Loucy (cell line): ENCODE measurements around the gene PAN3.

ENCODE experiments used
- H2AFZ ChIP-seq: fragments of 200-600 bp; sonication (generic); 2 replicates; pipeline ENCODE4 v1.6.0; 2016; ENCODE audit warnings: antibody characterized with exemption, mild to moderate bottlenecking, low read length, moderate library complexity
- H3F3A ChIP-seq: fragments of 200-600 bp; 2 replicates; pipeline ENCODE4 v1.6.0; 2016; ENCODE audit warnings: antibody characterized with exemption, low read depth, mild to moderate bottlenecking
- H3K27me3 ChIP-seq: fragments of 200-600 bp; sonication (generic); 2 replicates; pipeline ENCODE4 v1.6.1; 2014; ENCODE audit warnings: low read length, mild to moderate bottlenecking; ENCODE audit not compliant: insufficient read depth, poor library complexity, severe bottlenecking
- H3K36me3 ChIP-seq: fragments of 200-600 bp; sonication (generic); 2 replicates; pipeline ENCODE4 v1.6.1; 2016; ENCODE audit warnings: low read length; ENCODE audit not compliant: insufficient read depth
- H3K4me1 ChIP-seq: fragments of 200-600 bp; sonication (generic); 2 replicates; pipeline ENCODE4 v1.5.1; 2014; ENCODE audit warnings: low read length, mild to moderate bottlenecking; ENCODE audit not compliant: insufficient read depth, poor library complexity, severe bottlenecking
- H3K4me2 ChIP-seq: fragments of 200-600 bp; sonication (generic); 2 replicates; pipeline ENCODE4 v1.6.0; 2014; ENCODE audit warnings: antibody characterized with exemption, low read length, low read depth, mild to moderate bottlenecking; ENCODE audit not compliant: poor library complexity, severe bottlenecking
- H3K4me3 ChIP-seq: fragments of 200-600 bp; sonication (generic); 2 replicates; pipeline ENCODE4 v1.5.1; 2014; ENCODE audit warnings: low read length, mild to moderate bottlenecking, mixed read lengths; ENCODE audit not compliant: poor library complexity, severe bottlenecking
- H3K79me2 ChIP-seq: fragments of 200-600 bp; sonication (generic); 2 replicates; pipeline ENCODE4 v1.6.1; 2014; ENCODE audit warnings: low read length; ENCODE audit not compliant: insufficient read depth
- H3K9ac ChIP-seq: fragments of 200-600 bp; sonication (generic); 2 replicates; pipeline ENCODE4 v1.6.0; 2014; ENCODE audit warnings: mild to moderate bottlenecking, low read depth, low read length, moderate library complexity; ENCODE audit not compliant: poor library complexity, severe bottlenecking
- H3K9me2 ChIP-seq: fragments of 200-600 bp; sonication (generic); replicated peaks from 2 replicates; pipeline ENCODE4 v1.6.1; 2016; ENCODE audit warnings: low read depth, low read length, mixed read lengths
- H3K9me3 ChIP-seq: fragments of 200-600 bp; sonication (generic); 2 replicates; pipeline ENCODE4 v1.6.1; 2014; ENCODE audit warnings: mild to moderate bottlenecking, antibody characterized with exemption, low read length, low read depth; ENCODE audit not compliant: insufficient read depth
- H4K20me1 ChIP-seq: fragments of 200-600 bp; sonication (generic); 2 replicates; pipeline ENCODE4 v1.6.0; 2014; ENCODE audit warnings: antibody characterized with exemption, low read length, mild to moderate bottlenecking; ENCODE audit not compliant: insufficient read depth, poor library complexity, severe bottlenecking
- CTCF ChIP-seq: fragments of 200-600 bp; sonication (generic); conservative IDR thresholded peaks from 2 replicates; pipeline ENCODE4 v1.5.1; 2014; ENCODE audit warnings: mild to moderate bottlenecking, antibody characterized with exemption, low read length
- EZH2phosphoT487 ChIP-seq: fragments of 200-600 bp; IDR thresholded peaks from 2 replicates; pipeline ENCODE4 v1.6.1; 2018; ENCODE audit warnings: antibody characterized with exemption, mild to moderate bottlenecking, moderate library complexity, borderline replicate concordance

The PAN3 gene

GRCh38 chr13:28106976-28107375 is 31.4 kb upstream of the PAN3 start:
- Histone ChIP-seq H2AFZ (no peak overlapping the region), H3K27me3 (no peaks in the 10 kb centered on the region), H4K20me1 (no peaks in the 10 kb centered on the region), H3K79me2 (no peaks in the 10 kb centered on the region), H3K9me2 (no peaks in the 10 kb centered on the region), H3K4me2 (no peak overlapping the region), H3K9ac (no peak overlapping the region), H3F3A (no peaks in the 10 kb centered on the region), H3K4me1 (no peaks in the 10 kb centered on the region), H3K4me3 (no peak overlapping the region), H3K9me3 (no peaks in the 10 kb centered on the region), H3K36me3 (no peaks in the 10 kb centered on the region)
- TF ChIP-seq CTCF = no peak
- no peak for TF ChIP-seq EZH2phosphoT487

- Histone ChIP-seq H3K36me3 (no peaks in the 10 kb centered on the region), H3K9me2 (no peaks in the 10 kb centered on the region), H3F3A (no peaks in the 10 kb centered on the region), H2AFZ (no peak overlapping the region), H3K9me3 (no peaks in the 10 kb centered on the region), H3K4me2 (no peak overlapping the region), H3K27me3 (no peaks in the 10 kb centered on the region), H4K20me1 (no peaks in the 10 kb centered on the region), H3K79me2 (no peaks in the 10 kb centered on the region), H3K9ac (no peak overlapping the region), H3K4me1 (no peaks in the 10 kb centered on the region), H3K4me3 (no peak overlapping the region)
- TF ChIP-seq CTCF (no peak), EZH2phosphoT487 (no peak)
Observed at GRCh38 chr13:28110414-28110813, 27.9 kb upstream of the PAN3 start.

- H3K4me3 ChIP-seq = no peak overlapping the region
- H2AFZ ChIP-seq = no peak overlapping the region
- no peaks in the 10 kb centered on the region for H3K4me1 ChIP-seq
- H3K9ac ChIP-seq = no peak overlapping the region
- no peaks in the 10 kb centered on the region for H4K20me1 ChIP-seq
- H3K36me3 ChIP-seq = no peaks in the 10 kb centered on the region
- no peaks in the 10 kb centered on the region for H3K79me2 ChIP-seq
- TF ChIP-seq EZH2phosphoT487 (no peak), CTCF (no peak)
- no peaks in the 10 kb centered on the region for H3K9me2 ChIP-seq
- no peaks in the 10 kb centered on the region for H3K27me3 ChIP-seq
- H3K9me3 ChIP-seq = no peaks in the 10 kb centered on the region
- H3K4me2 ChIP-seq = no peak overlapping the region
- H3F3A ChIP-seq = no peaks in the 10 kb centered on the region
Observed at GRCh38 chr13:28116736-28117135, 21.6 kb upstream of the PAN3 start.
